Astrocyte (in vitro differentiated cells and primary cell): ENCODE measurements around the gene UBL3. TPM values are rescaled to one million over a fixed set of nuclear protein-coding genes. Genes with fewer than 3 reads are reported as not detected.

Source experiments
- DNase-seq: peaks from one replicate; pipeline ENCODE4 v3.0.0-alpha.2; 2010; ENCODE audit warnings: low read depth
- FAIRE-seq: peaks from 2 replicates; lab custom pipeline; 2011; peaks lifted over from hg19 to GRCh38; lab: Jason Lieb, UNC
- H2AFZ ChIP-seq: 2 replicates; pipeline ENCODE4 v1.6.0; 2012; ENCODE audit warnings: low read depth, low read length, inconsistent platforms
- H3K27ac ChIP-seq: 2 replicates; pipeline ENCODE4 v1.5.1; 2011; ENCODE audit warnings: low read depth, low read length, inconsistent platforms
- H3K27me3 ChIP-seq: 2 replicates; pipeline ENCODE4 v1.6.0; 2011; ENCODE audit warnings: low read length, inconsistent platforms; ENCODE audit not compliant: insufficient read depth
- H3K36me3 ChIP-seq: 2 replicates; pipeline ENCODE4 v1.5.1; 2011; ENCODE audit warnings: low read length, inconsistent platforms; ENCODE audit not compliant: insufficient read depth
- H3K4me1 ChIP-seq: 2 replicates; pipeline ENCODE4 v1.5.1; 2011; ENCODE audit warnings: low read length, inconsistent platforms; ENCODE audit not compliant: insufficient read depth
- H3K4me2 ChIP-seq: 2 replicates; pipeline ENCODE4 v1.6.0; 2012; ENCODE audit warnings: low read length, inconsistent platforms
- H3K4me3 ChIP-seq: 2 replicates; pipeline ENCODE4 v1.5.1; 2011; ENCODE audit warnings: low read depth, mild to moderate bottlenecking, low read length, inconsistent platforms; ENCODE audit not compliant: insufficient read depth
- H3K79me2 ChIP-seq: 2 replicates; pipeline ENCODE4 v1.6.0; 2012; ENCODE audit warnings: mild to moderate bottlenecking, low read length, inconsistent platforms; ENCODE audit not compliant: insufficient read depth
- H3K9ac ChIP-seq: 2 replicates; pipeline ENCODE4 v1.6.0; 2012; ENCODE audit warnings: mild to moderate bottlenecking, low read length, inconsistent platforms
- H3K9me3 ChIP-seq: 2 replicates; pipeline ENCODE4 v1.5.1; 2012; ENCODE audit warnings: low read depth, mild to moderate bottlenecking, low read length, inconsistent platforms; ENCODE audit not compliant: insufficient read depth
- H4K20me1 ChIP-seq: 2 replicates; pipeline ENCODE4 v1.6.0; 2012; ENCODE audit warnings: low read length, inconsistent platforms; ENCODE audit not compliant: insufficient read depth
- H3K27ac Mint-ChIP-seq: one replicate; pipeline ENCODE4 v1.8.0; 2021; ENCODE audit warnings: mild to moderate bottlenecking, mixed read lengths; ENCODE audit not compliant: unreplicated experiment
- H3K27me3 Mint-ChIP-seq: one replicate; pipeline ENCODE4 v1.8.0; 2021; ENCODE audit warnings: low read depth, mixed read lengths; ENCODE audit not compliant: unreplicated experiment
- H3K36me3 Mint-ChIP-seq: one replicate; pipeline ENCODE4 v1.8.0; 2021; ENCODE audit warnings: low read depth, mixed read lengths; ENCODE audit not compliant: unreplicated experiment
- H3K4me1 Mint-ChIP-seq: one replicate; pipeline ENCODE4 v1.8.0; 2021; ENCODE audit warnings: low read depth, mixed read lengths; ENCODE audit not compliant: unreplicated experiment
- H3K4me3 Mint-ChIP-seq: one replicate; pipeline ENCODE4 v1.8.0; 2021; ENCODE audit warnings: mild to moderate bottlenecking, moderate library complexity, mixed read lengths; ENCODE audit not compliant: unreplicated experiment
- H3K9me3 Mint-ChIP-seq: one replicate; pipeline ENCODE4 v1.8.0; 2021; ENCODE audit warnings: mild to moderate bottlenecking, mixed read lengths; ENCODE audit not compliant: unreplicated experiment
- EZH2 ChIP-seq: IDR thresholded peaks from 2 replicates; pipeline ENCODE4 v1.6.1; 2012; ENCODE audit warnings: mild to moderate bottlenecking, low read length, inconsistent platforms; ENCODE audit not compliant: insufficient read depth
- total RNA-seq: library from RNA; stranded (reverse); gene quantifications from 2 replicates; pipeline ENCODE4 v1.2.1, GENCODE V29; 2021
- TF ChIP-seq, protein P1 (sequence below): IDR thresholded peaks from 2 replicates; pipeline ENCODE4 v1.5.1; 2011; ENCODE audit warnings: low read depth, mild to moderate bottlenecking, inconsistent platforms, low read length, moderate library complexity; ENCODE audit not compliant: insufficient read depth

Gene UBL3
- total RNA-seq, 1 donor from 2014 or later = 48.5 TPM

GRCh38 chr13:29740961-29741360 lies 109.5 kb downstream of the UBL3 start:
- Histone ChIP-seq H3K4me1 (no peaks in the 10 kb centered on the region), H3K4me2 (no peak overlapping the region), H3K9ac (no peak overlapping the region), H4K20me1 (no peaks in the 10 kb centered on the region), H3K79me2 (no peaks in the 10 kb centered on the region), H2AFZ (no peak overlapping the region), H3K4me3 (no peak overlapping the region), H3K27ac (no peak overlapping the region), H3K9me3 (no peaks in the 10 kb centered on the region), H3K27me3 (no peaks in the 10 kb centered on the region), H3K36me3 (no peaks in the 10 kb centered on the region)
- H3K4me1 Mint-ChIP-seq = peaks cover 2% of the 10 kb centered on the region
- no peak overlapping the region for H3K27ac Mint-ChIP-seq
- no peak for FAIRE-seq
- H3K4me3 Mint-ChIP-seq = no peak overlapping the region
- H3K9me3 Mint-ChIP-seq = no peaks in the 10 kb centered on the region
- no peak for TF ChIP-seq EZH2
- TF ChIP-seq, protein P1, sequence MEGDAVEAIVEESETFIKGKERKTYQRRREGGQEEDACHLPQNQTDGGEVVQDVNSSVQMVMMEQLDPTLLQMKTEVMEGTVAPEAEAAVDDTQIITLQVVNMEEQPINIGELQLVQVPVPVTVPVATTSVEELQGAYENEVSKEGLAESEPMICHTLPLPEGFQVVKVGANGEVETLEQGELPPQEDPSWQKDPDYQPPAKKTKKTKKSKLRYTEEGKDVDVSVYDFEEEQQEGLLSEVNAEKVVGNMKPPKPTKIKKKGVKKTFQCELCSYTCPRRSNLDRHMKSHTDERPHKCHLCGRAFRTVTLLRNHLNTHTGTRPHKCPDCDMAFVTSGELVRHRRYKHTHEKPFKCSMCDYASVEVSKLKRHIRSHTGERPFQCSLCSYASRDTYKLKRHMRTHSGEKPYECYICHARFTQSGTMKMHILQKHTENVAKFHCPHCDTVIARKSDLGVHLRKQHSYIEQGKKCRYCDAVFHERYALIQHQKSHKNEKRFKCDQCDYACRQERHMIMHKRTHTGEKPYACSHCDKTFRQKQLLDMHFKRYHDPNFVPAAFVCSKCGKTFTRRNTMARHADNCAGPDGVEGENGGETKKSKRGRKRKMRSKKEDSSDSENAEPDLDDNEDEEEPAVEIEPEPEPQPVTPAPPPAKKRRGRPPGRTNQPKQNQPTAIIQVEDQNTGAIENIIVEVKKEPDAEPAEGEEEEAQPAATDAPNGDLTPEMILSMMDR = no peak
- no peak for DNase-seq
- no peaks in the 10 kb centered on the region for H3K36me3 Mint-ChIP-seq
- peaks cover 3% of the 10 kb centered on the region for H3K27me3 Mint-ChIP-seq

GRCh38 chr13:29737061-29737460 lies 113.4 kb downstream of the UBL3 start:
- no peak overlapping the region for H3K4me3 Mint-ChIP-seq
- H3K9me3 Mint-ChIP-seq = peaks cover 2% of the 10 kb centered on the region
- no peak overlapping the region for H2AFZ ChIP-seq
- H3K4me3 ChIP-seq = no peak overlapping the region
- FAIRE-seq (no peak), DNase-seq (no peak)
- no peaks in the 10 kb centered on the region for H3K4me1 ChIP-seq
- no peak overlapping the region for H3K4me2 ChIP-seq
- no peak overlapping the region for H3K27ac Mint-ChIP-seq
- no peak overlapping the region for H3K9ac ChIP-seq
- H3K27me3 ChIP-seq = peaks cover 4% of the 10 kb centered on the region
- H3K4me1 Mint-ChIP-seq = peaks cover 2% of the 10 kb centered on the region
- no peaks in the 10 kb centered on the region for H3K36me3 ChIP-seq
- H4K20me1 ChIP-seq = no peaks in the 10 kb centered on the region
- H3K27ac ChIP-seq = no peak overlapping the region
- peaks cover 8% of the 10 kb centered on the region for H3K27me3 Mint-ChIP-seq
- H3K9me3 ChIP-seq = no peaks in the 10 kb centered on the region
- no peak for TF ChIP-seq EZH2
- TF ChIP-seq, protein P1 = no peak
- H3K79me2 ChIP-seq = no peaks in the 10 kb centered on the region
- no peaks in the 10 kb centered on the region for H3K36me3 Mint-ChIP-seq

GRCh38 chr13:29733147-29733611 lies 117.2 kb downstream of the UBL3 start:
- peaks cover 43% of the 10 kb centered on the region for H3K27me3 Mint-ChIP-seq
- H3K27me3 ChIP-seq = peaks cover 12% of the 10 kb centered on the region

More at GRCh38 chr13:29733147-29733611, 117.2 kb downstream of the UBL3 start:
- Mint-ChIP-seq H3K36me3 (no peaks in the 10 kb centered on the region), H3K4me1 (peaks cover 2% of the 10 kb centered on the region), H3K4me3 (no peak overlapping the region), H3K9me3 (peaks cover 3% of the 10 kb centered on the region), H3K27ac (no peak overlapping the region)
- Histone ChIP-seq H3K4me3 (no peak overlapping the region), H3K36me3 (no peaks in the 10 kb centered on the region), H3K79me2 (no peaks in the 10 kb centered on the region), H4K20me1 (no peaks in the 10 kb centered on the region), H3K4me2 (no peak overlapping the region), H3K9ac (no peak overlapping the region), H2AFZ (no peak overlapping the region), H3K9me3 (no peaks in the 10 kb centered on the region), H3K4me1 (no peaks in the 10 kb centered on the region), H3K27ac (no peak overlapping the region)
- FAIRE-seq (no peak), DNase-seq (no peak)
- no peak for TF ChIP-seq EZH2
- TF ChIP-seq, protein P1 = no peak
